SU-DHL-6 (cell line): Measurements from ENCODE around the gene TMEM171.

ENCODE experiments used
- H2AFZ ChIP-seq: fragments of 200-600 bp; sonication (generic); 2 replicates; pipeline ENCODE4 v1.6.1; 2014; ENCODE audit warnings: low read depth, mild to moderate bottlenecking, moderate library complexity, mixed read lengths, antibody characterized with exemption, low read length; ENCODE audit not compliant: severe bottlenecking
- H3F3A ChIP-seq: fragments of 200-600 bp; shearing (Covaris generic); 2 replicates; pipeline ENCODE4 v1.6.0; 2016; ENCODE audit warnings: antibody characterized with exemption, mild to moderate bottlenecking; ENCODE audit not compliant: insufficient read depth
- H3K27ac ChIP-seq: fragments of 200-600 bp; sonication (generic); 2 replicates; pipeline ENCODE4 v1.5.1; 2016; ENCODE audit warnings: low read depth, mild to moderate bottlenecking, low read length, moderate library complexity, mixed read lengths
- H3K27me3 ChIP-seq: fragments of 200-600 bp; sonication (generic), shearing (Covaris generic); 2 replicates; pipeline ENCODE4 v1.6.0; 2014; ENCODE audit warnings: mild to moderate bottlenecking, low read length
- H3K36me3 ChIP-seq: fragments of 200-600 bp; sonication (generic); 2 replicates; pipeline ENCODE4 v1.6.1; 2014; ENCODE audit warnings: mild to moderate bottlenecking, low read length, mixed read lengths
- H3K4me2 ChIP-seq: fragments of 300-600, 200-600 bp; shearing (Covaris generic), sonication (generic); 2 replicates; pipeline ENCODE4 v1.6.0; 2014; ENCODE audit warnings: low read length, low read depth, mild to moderate bottlenecking; ENCODE audit not compliant: poor library complexity, severe bottlenecking
- H3K4me3 ChIP-seq: fragments of 200-600 bp; sonication (generic); 2 replicates; pipeline ENCODE4 v1.5.1; 2014; ENCODE audit warnings: antibody characterized with exemption, low read length, mild to moderate bottlenecking, mixed read lengths; ENCODE audit not compliant: insufficient read depth, poor library complexity, severe bottlenecking
- H3K79me2 ChIP-seq: fragments of 200-600 bp; sonication (generic); 2 replicates; pipeline ENCODE4 v1.6.1; 2014; ENCODE audit warnings: mild to moderate bottlenecking, low read length, moderate library complexity; ENCODE audit not compliant: insufficient read depth
- H3K9ac ChIP-seq: fragments of 200-600 bp; sonication (generic); 2 replicates; pipeline ENCODE4 v1.7.0; 2014; ENCODE audit warnings: mild to moderate bottlenecking, low read length
- H3K9me2 ChIP-seq: fragments of 200-600 bp; sonication (generic); replicated peaks from 2 replicates; pipeline ENCODE4 v1.6.1; 2014; ENCODE audit warnings: low read length; ENCODE audit not compliant: insufficient read depth
- H3K9me3 ChIP-seq: fragments of 200-600 bp; sonication (generic); 2 replicates; pipeline ENCODE4 v1.6.1; 2014; ENCODE audit warnings: low read length, mixed read lengths; ENCODE audit not compliant: insufficient read depth
- H4K20me1 ChIP-seq: fragments of 200-600 bp; sonication (generic); 2 replicates; pipeline ENCODE4 v1.6.1; 2014; ENCODE audit warnings: low read depth, mild to moderate bottlenecking, antibody characterized with exemption, low read length, moderate library complexity, mixed read lengths
- EZH2phosphoT487 ChIP-seq: fragments of 200-600 bp; sonication (generic), shearing (Covaris generic); conservative IDR thresholded peaks from 2 replicates; pipeline ENCODE4 v1.6.1; 2018; ENCODE audit warnings: mild to moderate bottlenecking, antibody characterized with exemption, low read length, moderate library complexity, mixed read lengths
- TF ChIP-seq, protein P1 (sequence below): fragments of 200-600 bp; sonication (generic); IDR thresholded peaks from one replicate; pipeline ENCODE4 v1.5.1; 2017; ENCODE audit warnings: antibody characterized with exemption, mild to moderate bottlenecking, low read length, moderate library complexity; ENCODE audit not compliant: insufficient read depth, poor library complexity, severe bottlenecking

Gene TMEM171

DNA sequence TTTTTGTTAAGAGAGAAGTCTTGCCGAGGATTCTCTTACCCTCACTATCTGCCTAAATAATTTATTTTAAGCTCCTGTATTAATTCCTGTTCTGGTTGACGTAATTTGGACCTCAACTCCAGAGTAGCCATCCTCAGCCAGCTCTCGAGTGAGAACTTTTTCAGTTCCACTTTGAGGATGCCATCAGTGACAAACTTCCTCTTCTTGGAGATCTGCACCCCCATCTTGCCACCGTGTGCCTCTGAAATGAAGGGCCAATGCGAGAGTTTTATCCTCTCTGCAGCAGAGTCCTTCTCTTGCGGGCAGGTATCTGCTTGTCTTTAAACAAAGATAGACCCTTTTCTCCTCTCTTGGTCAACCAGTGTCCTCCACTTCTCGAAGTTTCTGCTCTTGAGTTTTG lies 33.1 kb downstream of the TMEM171 start:
- H3K79me2 ChIP-seq, result no peaks in the 10 kb centered on the region
- H3K9me3 ChIP-seq, result no peaks in the 10 kb centered on the region
- H3K9ac ChIP-seq, result no peak overlapping the region

DNA sequence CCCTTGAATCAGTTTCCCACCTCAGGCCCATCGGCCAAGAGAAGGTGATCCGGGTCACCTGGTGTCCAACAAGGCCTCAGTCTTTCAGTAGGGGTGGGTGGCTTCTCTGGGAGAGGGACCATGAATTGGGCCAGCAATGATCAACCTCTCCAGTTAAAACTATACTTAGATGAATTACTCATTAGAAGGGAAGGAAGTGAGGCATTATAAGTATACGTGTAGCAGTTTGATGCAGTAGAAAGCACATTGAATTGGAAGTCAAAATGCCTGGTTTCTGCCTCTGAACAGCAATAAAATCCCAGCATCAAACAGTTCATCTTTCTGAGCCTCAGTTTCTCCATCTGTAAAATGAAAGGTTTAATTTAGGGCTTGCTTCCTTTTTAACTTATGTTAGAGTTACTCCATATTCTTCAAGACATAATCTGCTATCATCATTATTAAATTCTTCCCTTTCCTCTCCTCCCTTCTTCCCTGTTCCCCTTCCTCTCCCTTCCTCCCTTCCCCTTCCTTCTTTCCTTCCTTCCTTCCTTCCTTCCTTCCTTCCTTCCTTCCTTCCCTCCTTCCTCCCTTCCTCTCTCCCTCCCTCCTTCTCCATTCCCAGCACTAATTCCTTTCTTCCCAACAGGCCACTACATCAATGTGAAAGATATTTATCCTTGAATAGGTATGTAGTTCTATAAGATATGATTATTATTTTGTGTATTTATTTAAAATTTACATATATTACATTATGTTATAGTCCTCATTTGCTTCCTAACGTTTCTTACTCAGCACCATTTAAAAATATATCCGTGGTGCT lies 34.0 kb downstream of the TMEM171 start:
- no peaks in the 10 kb centered on the region for H3K9me2 ChIP-seq
- H3K79me2 ChIP-seq, result no peaks in the 10 kb centered on the region
- H3K9me3 ChIP-seq, result no peaks in the 10 kb centered on the region
- no peaks in the 10 kb centered on the region for H4K20me1 ChIP-seq
- TF ChIP-seq, protein P1, sequence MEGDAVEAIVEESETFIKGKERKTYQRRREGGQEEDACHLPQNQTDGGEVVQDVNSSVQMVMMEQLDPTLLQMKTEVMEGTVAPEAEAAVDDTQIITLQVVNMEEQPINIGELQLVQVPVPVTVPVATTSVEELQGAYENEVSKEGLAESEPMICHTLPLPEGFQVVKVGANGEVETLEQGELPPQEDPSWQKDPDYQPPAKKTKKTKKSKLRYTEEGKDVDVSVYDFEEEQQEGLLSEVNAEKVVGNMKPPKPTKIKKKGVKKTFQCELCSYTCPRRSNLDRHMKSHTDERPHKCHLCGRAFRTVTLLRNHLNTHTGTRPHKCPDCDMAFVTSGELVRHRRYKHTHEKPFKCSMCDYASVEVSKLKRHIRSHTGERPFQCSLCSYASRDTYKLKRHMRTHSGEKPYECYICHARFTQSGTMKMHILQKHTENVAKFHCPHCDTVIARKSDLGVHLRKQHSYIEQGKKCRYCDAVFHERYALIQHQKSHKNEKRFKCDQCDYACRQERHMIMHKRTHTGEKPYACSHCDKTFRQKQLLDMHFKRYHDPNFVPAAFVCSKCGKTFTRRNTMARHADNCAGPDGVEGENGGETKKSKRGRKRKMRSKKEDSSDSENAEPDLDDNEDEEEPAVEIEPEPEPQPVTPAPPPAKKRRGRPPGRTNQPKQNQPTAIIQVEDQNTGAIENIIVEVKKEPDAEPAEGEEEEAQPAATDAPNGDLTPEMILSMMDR, result no peak
- no peak for TF ChIP-seq EZH2phosphoT487
- no peaks in the 10 kb centered on the region for H3K27me3 ChIP-seq
- no peak overlapping the region for H3K9ac ChIP-seq
- no peak overlapping the region for H3K4me3 ChIP-seq
- H3K4me2 ChIP-seq, result no peak overlapping the region
- H3K36me3 ChIP-seq, result no peaks in the 10 kb centered on the region
- no peak overlapping the region for H3K27ac ChIP-seq
- H2AFZ ChIP-seq, result no peak overlapping the region
- H3F3A ChIP-seq, result no peaks in the 10 kb centered on the region

More for the DNA sequence above, 33.1 kb downstream of the TMEM171 start:
- H3K4me2 ChIP-seq, result no peak overlapping the region
- no peak overlapping the region for H3K27ac ChIP-seq
- no peaks in the 10 kb centered on the region for H3K36me3 ChIP-seq
- H2AFZ ChIP-seq, result no peak overlapping the region
- TF ChIP-seq, protein P1, result no peak
- no peak for TF ChIP-seq EZH2phosphoT487
- no peaks in the 10 kb centered on the region for H3K27me3 ChIP-seq
- no peaks in the 10 kb centered on the region for H3F3A ChIP-seq
- no peak overlapping the region for H3K4me3 ChIP-seq
- H4K20me1 ChIP-seq, result no peaks in the 10 kb centered on the region
- H3K9me2 ChIP-seq, result no peaks in the 10 kb centered on the region

DNA sequence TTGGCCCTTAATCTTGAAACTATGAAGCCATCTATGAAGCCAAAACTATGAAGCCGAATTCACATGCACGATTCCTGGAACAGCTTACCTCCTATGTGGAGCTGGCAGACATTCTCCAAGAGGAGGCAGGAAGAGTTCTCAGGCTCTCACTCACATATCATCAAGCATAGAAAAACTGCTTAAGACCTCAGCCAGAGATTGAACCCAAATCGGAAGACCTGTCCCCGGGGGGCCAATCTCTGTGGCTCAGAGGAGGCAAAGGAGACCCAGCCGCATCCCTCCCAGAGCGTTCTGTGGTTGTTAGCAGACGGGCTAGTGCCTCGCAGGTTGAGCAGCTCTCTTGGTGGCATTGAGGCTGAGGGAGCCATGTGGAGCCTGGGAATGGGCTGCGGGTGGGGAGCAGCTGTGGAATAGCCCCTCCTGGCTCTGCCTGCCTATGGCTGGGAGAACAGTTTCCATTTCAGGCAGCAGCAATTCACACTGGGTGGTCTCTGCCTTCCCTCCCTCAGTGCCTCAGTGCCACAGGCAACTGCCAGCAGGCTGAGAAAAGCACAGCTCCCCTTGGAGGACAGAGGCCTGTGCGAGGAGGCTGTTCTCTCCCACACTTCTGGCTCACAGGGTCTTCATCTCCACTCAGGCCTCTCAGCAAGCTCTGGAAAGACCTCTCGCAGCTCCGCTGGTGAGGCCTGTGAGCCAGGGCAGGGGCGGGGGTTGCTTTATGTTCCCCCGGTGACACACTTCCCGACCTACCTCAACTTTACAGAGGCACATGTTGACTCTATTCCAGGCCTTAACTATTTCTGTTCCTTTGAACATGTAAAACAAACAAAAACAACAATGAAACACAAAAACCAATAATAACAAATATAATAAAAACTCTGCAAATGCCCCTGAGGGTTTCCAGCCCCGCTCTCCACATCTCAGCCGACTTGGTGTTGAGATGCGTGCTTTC lies 35.2 kb downstream of the TMEM171 start:
- Histone ChIP-seq H3K9ac (no peak overlapping the region), H3K4me3 (no peak overlapping the region), H3K27me3 (no peaks in the 10 kb centered on the region), H3K27ac (no peak overlapping the region), H3F3A (no peaks in the 10 kb centered on the region; the same call in 1 of the 2 replicates), H3K9me2 (no peaks in the 10 kb centered on the region), H3K4me2 (no peak overlapping the region), H3K79me2 (no peaks in the 10 kb centered on the region), H3K9me3 (no peaks in the 10 kb centered on the region), H3K36me3 (no peaks in the 10 kb centered on the region), H2AFZ (no peak overlapping the region), H4K20me1 (no peaks in the 10 kb centered on the region)
- TF ChIP-seq, protein P1, result no peak
- no peak for TF ChIP-seq EZH2phosphoT487
